KBM-7 (cell line): ENCODE results near the gene GLB1L2.

Source experiments
- DNase-seq: peaks from one replicate; pipeline ENCODE4 v3.0.0-alpha.2; 2015
- in situ Hi-C: fragments of 300-500 bp; cut with MboI; formaldehyde crosslinking; loops from 2 replicates; pipeline ENCODE4 v1.14.3; 2020; ENCODE audit warnings: low sequenced_read_pairs, low pct_unique_long_range_greater_than_20kb, mixed read lengths

Gene GLB1L2

GRCh38 chr11:134363161-134363560 is 31.4 kb downstream of the GLB1L2 start:
- in situ Hi-C loops = no loop called here
- DNase-seq = no peak

- DNase-seq = no peak
- in situ Hi-C loops = no loop called here
Observed at GRCh38 chr11:134363592-134363991, 31.8 kb downstream of the GLB1L2 start.

GRCh38 chr11:134364261-134364660 is 32.5 kb downstream of the GLB1L2 start:
- DNase-seq = no peak
- in situ Hi-C loops = no loop called here

GRCh38 chr11:134365011-134365925 is 33.5 kb downstream of the GLB1L2 start:
- no peak for DNase-seq
- in situ Hi-C loops = no loop called here

- in situ Hi-C loops = no loop called here
- no peak for DNase-seq
Observed at GRCh38 chr11:134366254-134366653, 34.5 kb downstream of the GLB1L2 start.

- no peak for DNase-seq
Observed at GRCh38 chr11:134367781-134368180, 36.0 kb downstream of the GLB1L2 start.

GRCh38 chr11:134369656-134370525 is 38.1 kb downstream of the GLB1L2 start:
- no peak for DNase-seq
- in situ Hi-C loops = no loop called here

More at GRCh38 chr11:134367781-134368180, 36.0 kb downstream of the GLB1L2 start:
- in situ Hi-C loops = no loop called here

- DNase-seq = no peak
- in situ Hi-C loops = no loop called here
Observed at GRCh38 chr11:134370526-134371435, 39.0 kb downstream of the GLB1L2 start.

- in situ Hi-C loops = no loop called here
Observed at GRCh38 chr11:134371436-134372185, 39.8 kb downstream of the GLB1L2 start.

GRCh38 chr11:134372536-134372935 is 40.7 kb downstream of the GLB1L2 start:
- no peak for DNase-seq
- in situ Hi-C loops = no loop called here

More at GRCh38 chr11:134371436-134372185, 39.8 kb downstream of the GLB1L2 start:
- no peak for DNase-seq

- no peak for DNase-seq
Observed at GRCh38 chr11:134372961-134373360, 41.2 kb downstream of the GLB1L2 start.

GRCh38 chr11:134373591-134374052 is 41.8 kb downstream of the GLB1L2 start:
- in situ Hi-C loops = no loop called here
- no peak for DNase-seq

More at GRCh38 chr11:134372961-134373360, 41.2 kb downstream of the GLB1L2 start:
- in situ Hi-C loops = no loop called here

- DNase-seq = no peak
- in situ Hi-C loops = no loop called here
Observed at GRCh38 chr11:134374171-134374570, 42.4 kb downstream of the GLB1L2 start.

GRCh38 chr11:134374891-134375550 is 43.2 kb downstream of the GLB1L2 start:
- in situ Hi-C loops = no loop called here
- no peak for DNase-seq

GRCh38 chr11:134376150-134376921 is 44.5 kb downstream of the GLB1L2 start:
- in situ Hi-C loops = no loop called here
- no peak for DNase-seq

- in situ Hi-C loops = no loop called here
Observed at GRCh38 chr11:134377876-134378275, 46.1 kb downstream of the GLB1L2 start.

GRCh38 chr11:134379241-134379640 is 47.5 kb downstream of the GLB1L2 start:
- DNase-seq = no peak
- in situ Hi-C loops = no loop called here

More at GRCh38 chr11:134377876-134378275, 46.1 kb downstream of the GLB1L2 start:
- DNase-seq = no peak
